Upper lobe of right lung (tissue), 1 donor: ENCODE results near the gene EFCAB11. TPM values are rescaled to one million over a fixed set of nuclear protein-coding genes. Genes with fewer than 3 reads are reported as not detected.

Experiments used
- ATAC-seq: fragments of 200-7000 bp; cut with Tn5 transposase; one replicate; pipeline ENCODE4 v1.9.1; 2020; ENCODE audit warnings: mild to moderate bottlenecking, moderate library complexity
- DNase-seq: peaks from one replicate; pipeline ENCODE4 v3.0.0-alpha.2; 2020
- H3K27ac ChIP-seq: fragments of 200-600 bp; one replicate; pipeline ENCODE4 v1.8.0; 2022
- H3K27me3 ChIP-seq: fragments of 200-600 bp; one replicate; pipeline ENCODE4 v1.8.0; 2022; ENCODE audit warnings: mild to moderate bottlenecking
- H3K36me3 ChIP-seq: fragments of 200-600 bp; one replicate; pipeline ENCODE4 v1.8.0; 2022
- H3K4me1 ChIP-seq: fragments of 200-600 bp; one replicate; pipeline ENCODE4 v1.8.0; 2022
- H3K4me3 ChIP-seq: fragments of 200-600 bp; one replicate; pipeline ENCODE4 v1.8.0; 2022; ENCODE audit warnings: mild to moderate bottlenecking
- H3K9me3 ChIP-seq: fragments of 200-600 bp; one replicate; pipeline ENCODE4 v1.8.0; 2022
- intact Hi-C: fragments of 100-400 bp; cut with DNase I; formaldehyde crosslinking; loops from one replicate; pipeline ENCODE4 v1.11.0; 2022
- total RNA-seq: library from RNA; stranded (reverse); fragmentation: NEBNext Ultra II Directional; extraction: Animal tissue kit (Norgen Biotek cat#: 25700); gene quantifications from one replicate; pipeline ENCODE4 v1.2.1, GENCODE V29; 2021
- TF ChIP-seq, protein P1 (sequence below): fragments of 200-600 bp; IDR thresholded peaks from one replicate; pipeline ENCODE4 v1.8.0; 2022; ENCODE audit warnings: antibody characterized with exemption
- donor health status: DM: no; HTN: yes; CAD: no; lungs with severe emphysema.

EFCAB11 gene
- total RNA-seq, 1 donor from 2014 or later: 4.0 TPM

DNA sequence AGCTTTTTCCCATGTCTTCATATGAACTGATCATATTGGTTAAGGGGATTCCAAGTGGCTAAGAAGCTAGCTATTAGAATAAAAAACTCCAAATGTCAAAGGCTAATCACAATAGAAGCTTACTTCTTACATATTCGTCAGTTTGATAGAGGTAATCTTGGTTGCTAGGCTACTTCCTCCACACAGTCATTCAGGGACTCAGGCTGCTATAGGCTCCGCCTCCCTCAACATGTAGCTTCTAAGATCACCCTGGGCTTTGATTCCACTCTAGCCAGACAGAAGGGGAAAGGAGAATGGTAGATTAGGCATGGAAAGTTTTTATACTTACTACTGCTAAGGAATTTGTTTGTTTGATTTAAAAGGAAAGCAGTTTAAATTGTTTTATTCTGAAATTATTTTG, 207.9 kb downstream of the EFCAB11 start:
- no peak for ATAC-seq
- Histone ChIP-seq H3K27me3 (no peaks in the 10 kb centered on the region), H3K4me3 (no peak overlapping the region), H3K9me3 (no peaks in the 10 kb centered on the region), H3K4me1 (no peaks in the 10 kb centered on the region), H3K27ac (no peak overlapping the region), H3K36me3 (no peaks in the 10 kb centered on the region)
- DNase-seq: no peak
- TF ChIP-seq, protein P1, sequence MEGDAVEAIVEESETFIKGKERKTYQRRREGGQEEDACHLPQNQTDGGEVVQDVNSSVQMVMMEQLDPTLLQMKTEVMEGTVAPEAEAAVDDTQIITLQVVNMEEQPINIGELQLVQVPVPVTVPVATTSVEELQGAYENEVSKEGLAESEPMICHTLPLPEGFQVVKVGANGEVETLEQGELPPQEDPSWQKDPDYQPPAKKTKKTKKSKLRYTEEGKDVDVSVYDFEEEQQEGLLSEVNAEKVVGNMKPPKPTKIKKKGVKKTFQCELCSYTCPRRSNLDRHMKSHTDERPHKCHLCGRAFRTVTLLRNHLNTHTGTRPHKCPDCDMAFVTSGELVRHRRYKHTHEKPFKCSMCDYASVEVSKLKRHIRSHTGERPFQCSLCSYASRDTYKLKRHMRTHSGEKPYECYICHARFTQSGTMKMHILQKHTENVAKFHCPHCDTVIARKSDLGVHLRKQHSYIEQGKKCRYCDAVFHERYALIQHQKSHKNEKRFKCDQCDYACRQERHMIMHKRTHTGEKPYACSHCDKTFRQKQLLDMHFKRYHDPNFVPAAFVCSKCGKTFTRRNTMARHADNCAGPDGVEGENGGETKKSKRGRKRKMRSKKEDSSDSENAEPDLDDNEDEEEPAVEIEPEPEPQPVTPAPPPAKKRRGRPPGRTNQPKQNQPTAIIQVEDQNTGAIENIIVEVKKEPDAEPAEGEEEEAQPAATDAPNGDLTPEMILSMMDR: no peak
- intact Hi-C loops: no loop called here

DNA sequence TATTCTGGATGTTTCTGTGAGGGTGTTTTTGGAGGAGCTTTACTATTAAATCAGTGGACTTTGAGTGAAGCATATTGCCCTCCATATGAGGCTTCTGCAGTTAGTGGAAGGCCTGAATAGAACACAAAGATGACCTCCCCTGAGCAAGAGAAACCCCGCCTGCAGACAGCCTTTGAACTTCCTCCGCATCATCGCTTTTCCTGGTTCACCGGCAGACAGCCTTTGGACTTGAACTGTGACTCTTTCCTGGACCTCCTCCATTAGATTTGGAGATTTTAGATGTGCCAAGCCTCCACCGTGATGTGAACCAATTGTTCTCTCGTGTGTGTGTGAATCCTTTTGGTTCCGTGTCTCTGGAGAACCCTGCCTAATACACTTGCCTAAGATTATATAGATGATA, 208.4 kb downstream of the EFCAB11 start:
- ATAC-seq: no peak

More for the DNA sequence above, 208.4 kb downstream of the EFCAB11 start:
- intact Hi-C loops: no loop called here
- Histone ChIP-seq H3K4me3 (no peak overlapping the region), H3K36me3 (no peaks in the 10 kb centered on the region), H3K27me3 (no peaks in the 10 kb centered on the region), H3K27ac (no peak overlapping the region), H3K9me3 (no peaks in the 10 kb centered on the region), H3K4me1 (no peaks in the 10 kb centered on the region)
- TF ChIP-seq, protein P1: no peak
- no peak for DNase-seq

Other genes starting within 250 kb of the EFCAB11 start
- 6.5 TPM for gene TDP1, start 1.2 kb upstream of the EFCAB11 start, total RNA-seq
- gene KCNK13, start 107.3 kb upstream of the EFCAB11 start, total RNA-seq: 0.81 TPM